K562 (cell line): ENCODE data around the gene DCAF7. TPM values are rescaled to one million over a fixed set of nuclear protein-coding genes. Genes with fewer than 3 reads are reported as not detected.

Experiments
- ATAC-seq: fragments of 200-7000 bp; cut with Tn5 transposase; 3 replicates; pipeline ENCODE4 v1.9.1; 2020; ENCODE audit warnings: moderate library complexity
- BruUV-seq: library from RNA; stranded (reverse); fragments of 400-500 nt; replicated peaks from 2 replicates; lab custom pipeline; 2021; lab: Mats Ljungman, UMichigan
- CTCF ChIA-PET: fragments of 300-600 bp; formaldehyde crosslinking; extraction: SDS; loops from one replicate; lab custom pipeline; 2021; ENCODE audit warnings: low intra/inter-chr PET ratio; lab: Yijun Ruan, JAX
- POLR2A ChIA-PET: fragments of 300-600, 350-650 bp; sonication (Branson Sonifier 250); formaldehyde crosslinking; extraction: SDS; loops from one replicate; lab custom pipeline; 2021; ENCODE audit warnings: antibody characterized with exemption, inconsistent platforms; lab: Yijun Ruan, JAX
- DNase-seq, 4 experiments: peaks; one replicate each; pipeline versions ENCODE4 v3.0.0 to v3.0.0-alpha.2; 2011 to 2018; ENCODE audit warnings: low spot score in 3 of 4, mixed read lengths in 3 of 4; ENCODE audit errors: extremely low read depth in 1 of 4
- FAIRE-seq: peaks from 2 replicates; lab custom pipeline; 2011; peaks lifted over from hg19 to GRCh38; lab: Jason Lieb, UNC
- H2AFZ ChIP-seq: 2 replicates; pipeline ENCODE4 v1.6.0; 2011; ENCODE audit warnings: low read depth, low read length, control low read depth, inconsistent platforms
- H3K27ac ChIP-seq: fragments of 200-600 bp; 3 replicates; pipeline ENCODE4 v1.8.0; 2011; ENCODE audit warnings: low read depth, mild to moderate bottlenecking, control low read depth, inconsistent platforms, low read length, moderate library complexity, mixed read lengths; ENCODE audit errors: extremely low read depth
- H3K27me3 ChIP-seq, 2 experiments: fragments of 300-600 bp in 1 of 2; 2 replicates in 1 of 2; 3 replicates in 1 of 2; pipeline versions ENCODE4 v1.6.0 to v1.8.0; 2011; ENCODE audit warnings: inconsistent platforms in 2 of 2, low read length in 2 of 2, mild to moderate bottlenecking in 1 of 2, mixed read lengths in 1 of 2, moderate library complexity in 1 of 2; ENCODE audit not compliant: control insufficient read depth in 2 of 2, insufficient read depth in 2 of 2
- H3K36me3 ChIP-seq: fragments of 300-600 bp; 3 replicates; pipeline ENCODE4 v1.8.0; 2011; ENCODE audit warnings: mild to moderate bottlenecking, low read length, inconsistent platforms; ENCODE audit not compliant: control insufficient read depth, insufficient read depth
- H3K4me1 ChIP-seq, 2 experiments: fragments of 200-600 bp in 1 of 2; replicated peaks in 1 of 2; 2 replicates in 1 of 2; 3 replicates in 1 of 2; pipeline versions ENCODE4 v1.5.1 to v1.8.0; 2011; ENCODE audit warnings: inconsistent platforms in 2 of 2, low read length in 2 of 2, mild to moderate bottlenecking in 1 of 2, mixed read lengths in 1 of 2, moderate library complexity in 1 of 2; ENCODE audit not compliant: control insufficient read depth in 2 of 2, insufficient read depth in 2 of 2
- H3K4me2 ChIP-seq: 2 replicates; pipeline ENCODE4 v1.6.1; 2011; ENCODE audit warnings: low read length, control low read depth, inconsistent platforms, mixed read lengths; ENCODE audit not compliant: insufficient read depth
- H3K4me3 ChIP-seq: fragments of 200-600 bp; sonication (generic), shearing (Covaris generic); 2 replicates; pipeline ENCODE4 v1.5.1; 2016; ENCODE audit warnings: control low read depth, inconsistent platforms
- H3K79me2 ChIP-seq: fragments of 200-600 bp; 3 replicates; pipeline ENCODE4 v1.8.0; 2011; ENCODE audit warnings: low read length, inconsistent platforms; ENCODE audit not compliant: control insufficient read depth, insufficient read depth
- H3K9ac ChIP-seq, 2 experiments: 2 replicates each; pipeline versions ENCODE4 v1.6.0 to v1.6.1; 2011; ENCODE audit warnings: low read depth in 2 of 2, low read length in 2 of 2, control low read depth in 1 of 2, inconsistent platforms in 1 of 2, mild to moderate bottlenecking in 1 of 2, mixed read lengths in 1 of 2; ENCODE audit not compliant: insufficient read depth in 1 of 2
- H3K9me1 ChIP-seq: one replicate; pipeline ENCODE4 v1.6.0; 2011; ENCODE audit warnings: inconsistent platforms, mild to moderate bottlenecking, low read length, moderate library complexity; ENCODE audit not compliant: control insufficient read depth, insufficient read depth
- H3K9me3 ChIP-seq: replicated peaks from 2 replicates; pipeline ENCODE4 v1.5.1; 2011; ENCODE audit warnings: low read depth, low read length, inconsistent platforms; ENCODE audit not compliant: control insufficient read depth, insufficient read depth
- H4K20me1 ChIP-seq: replicated peaks from 2 replicates; pipeline ENCODE4 v1.6.1; 2011; ENCODE audit warnings: low read length, inconsistent platforms, mixed read lengths; ENCODE audit not compliant: control insufficient read depth, insufficient read depth
- ATF7 ChIP-seq: fragments of 450-650 bp; IDR thresholded peaks from 2 replicates; pipeline ENCODE4 v1.7.1; 2014; ENCODE audit warnings: mild to moderate bottlenecking, moderate library complexity
- FOXP4 ChIP-seq: sonication (generic); formaldehyde crosslinking; IDR thresholded peaks from 2 replicates; pipeline ENCODE4 v1.8.0; 2022; ENCODE audit warnings: mild to moderate bottlenecking, missing genetic modification reagents, borderline replicate concordance
- LCOR ChIP-seq: sonication (generic); formaldehyde crosslinking; IDR thresholded peaks from 2 replicates; pipeline ENCODE4 v1.8.0; 2022; ENCODE audit warnings: mild to moderate bottlenecking, missing genetic modification reagents
- NR2C1 ChIP-seq, 2 experiments: fragments of 450-650 bp; IDR thresholded peaks; 2 replicates each; pipeline ENCODE4 v1.6.1; 2017; ENCODE audit warnings: mild to moderate bottlenecking in 2 of 2, antibody characterized with exemption in 1 of 2, inconsistent platforms in 1 of 2, missing compliant biosample characterization in 1 of 2, missing genetic modification characterization in 1 of 2
- RBFOX2 ChIP-seq: fragments of 200-400 bp; formaldehyde crosslinking; IDR thresholded peaks from 2 replicates; pipeline ENCODE4 v1.6.1; 2017; ENCODE audit warnings: low read depth, mild to moderate bottlenecking, low read length, moderate library complexity
- RBM17 ChIP-seq: fragments of 200-400 bp; formaldehyde crosslinking; IDR thresholded peaks from 2 replicates; pipeline ENCODE4 v1.6.1; 2017; ENCODE audit warnings: low read depth, mild to moderate bottlenecking, low read length, borderline replicate concordance
- RCOR1 ChIP-seq, 2 experiments: IDR thresholded peaks; 2 replicates each; pipeline ENCODE4 v1.6.1; 2012; ENCODE audit warnings: low read depth in 2 of 2, low read length in 2 of 2, borderline replicate concordance in 1 of 2, improper control_type of control experiment in 1 of 2
- SP1 ChIP-seq: sonication (generic); formaldehyde crosslinking; IDR thresholded peaks from 2 replicates; pipeline ENCODE4 v1.8.1; 2022; ENCODE audit warnings: mild to moderate bottlenecking, missing genetic modification reagents
- ZBED1 ChIP-seq: IDR thresholded peaks from 2 replicates; pipeline ENCODE4 v1.6.1; 2014
- ZBTB34 ChIP-seq: fragments of 250-450 bp; sonication (Bioruptor Pico); IDR thresholded peaks from 2 replicates; pipeline ENCODE4 v1.8.0; 2021; ENCODE audit warnings: mild to moderate bottlenecking, moderate library complexity
- ZNF431 ChIP-seq: sonication (generic); formaldehyde crosslinking; IDR thresholded peaks from 2 replicates; pipeline ENCODE4 v1.8.0; 2022; ENCODE audit warnings: mild to moderate bottlenecking, missing genetic modification reagents
- ZNF717 ChIP-seq: fragments of 250-450 bp; sonication (Bioruptor Pico); IDR thresholded peaks from 2 replicates; pipeline ENCODE4 v1.5.0; 2021
- ZSCAN29 ChIP-seq: fragments of 450-650 bp; IDR thresholded peaks from 2 replicates; pipeline ENCODE4 v1.6.1; 2017
- WGBS: fragments of 100-300 bp; shearing (Covaris generic); methylation state at CpG from one replicate; pipeline ENCODE4 v1.1.6; 2016; ENCODE audit warnings: low coverage, mixed read lengths; ENCODE audit not compliant: insufficient coverage; ENCODE audit errors: missing lambda C conversion rate; 5-methylcytosine and 5-hydroxymethylcytosine counted together
- in situ Hi-C: fragments of 300-500 bp; cut with MboI; formaldehyde crosslinking; loops from 4 replicates; pipeline ENCODE4 v1.15.0; 2018; ENCODE audit warnings: inconsistent platforms, mixed read lengths
- intact Hi-C: fragments of 100-400 bp; cut with micrococcal nuclease; formaldehyde crosslinking; loops from 2 replicates; pipeline ENCODE4 v1.14.2; 2022
- polyA plus RNA-seq, 8 experiments: library from polyadenylated mRNA; depleted of rRNA in 4 of 8; stranded (reverse) in 5 of 8; unstranded in 3 of 8; fragments of >200 nt; fragmentation: Nextera tagmentation in 2 of 8; fragmentation: Illumina TruSeq in 1 of 8; extraction: Ambion mirVana in 2 of 8; extraction: Trizol in 1 of 8; gene quantifications; 2 replicates each; pipeline versions ENCODE4 v1.2.1 to v1.2.3, GENCODE V29; 2011 to 2014; ENCODE audit warnings: inconsistent platforms in 1 of 8, missing spikeins in 1 of 8
- total RNA-seq, 7 experiments: library from RNA; depleted of rRNA in 6 of 7; stranded (reverse); fragments of >200 nt in 6 of 7; fragmentation: Illumina TruSeq in 2 of 7; extraction: Trizol in 2 of 7; gene quantifications; 2 replicates each; pipeline versions ENCODE4 v1.2.1 to v1.2.3, GENCODE V29; 2011 to 2021; ENCODE audit warnings: low replicate concordance in 1 of 7
- TF ChIP-seq, protein P1 (sequence below): fragments of 200-800 bp; sonication (Bioruptor generic); IDR thresholded peaks from 2 replicates; pipeline ENCODE4 v1.6.1; 2017; ENCODE audit warnings: missing genetic modification characterization, missing compliant biosample characterization

Gene DCAF7
- total and polyA plus RNA-seq, 9 of the 15 experiments (the other 6 are each of a cell fraction or from before 2014, with no cell fraction given), result 30.8 to 123 (median 40.2) TPM

- peaks cover 8 to 29% of the 10 kb centered on the region in 2 experiments; a peak in 3 of 5 replicates for H3K27me3 ChIP-seq
- peaks cover 0 to 5% of the 10 kb centered on the region in 2 experiments; a peak in 3 of 5 replicates for H3K4me1 ChIP-seq
- intact Hi-C loops (no loop called here), in situ Hi-C loops (no loop called here)
- no peak overlapping the region for H3K4me3 ChIP-seq
- no peaks in the 10 kb centered on the region for H3K9me3 ChIP-seq
- CTCF ChIA-PET, result no interaction called here
- BruUV-seq, result no TSS peak
- no peak for ATAC-seq
- H3K36me3 ChIP-seq, result no peaks in the 10 kb centered on the region
- no peak overlapping the region for H3K27ac ChIP-seq
- H3K9me1 ChIP-seq, result no peaks in the 10 kb centered on the region
- WGBS, result 0% methylated on average over 1 of the region's 1 CpG
- H3K9ac ChIP-seq, result no peak overlapping the region
- H3K4me2 ChIP-seq, result no peak overlapping the region
- POLR2A ChIA-PET, result interaction anchor here (0.6 to 1.1 kb wide), 3 partner anchors 16 to 245 kb away, joined by 3 to 4 read pairs (median 3); no protein-coding TSS in a partner anchor
- DNase-seq, result no peak
- peaks cover 16% of the 10 kb centered on the region for H4K20me1 ChIP-seq
- H3K79me2 ChIP-seq, result no peaks in the 10 kb centered on the region
- H2AFZ ChIP-seq, result no peak overlapping the region
- no peak for FAIRE-seq
- no peak for TF ChIP-seq ZSCAN29
- TF ChIP-seq, protein P1, sequence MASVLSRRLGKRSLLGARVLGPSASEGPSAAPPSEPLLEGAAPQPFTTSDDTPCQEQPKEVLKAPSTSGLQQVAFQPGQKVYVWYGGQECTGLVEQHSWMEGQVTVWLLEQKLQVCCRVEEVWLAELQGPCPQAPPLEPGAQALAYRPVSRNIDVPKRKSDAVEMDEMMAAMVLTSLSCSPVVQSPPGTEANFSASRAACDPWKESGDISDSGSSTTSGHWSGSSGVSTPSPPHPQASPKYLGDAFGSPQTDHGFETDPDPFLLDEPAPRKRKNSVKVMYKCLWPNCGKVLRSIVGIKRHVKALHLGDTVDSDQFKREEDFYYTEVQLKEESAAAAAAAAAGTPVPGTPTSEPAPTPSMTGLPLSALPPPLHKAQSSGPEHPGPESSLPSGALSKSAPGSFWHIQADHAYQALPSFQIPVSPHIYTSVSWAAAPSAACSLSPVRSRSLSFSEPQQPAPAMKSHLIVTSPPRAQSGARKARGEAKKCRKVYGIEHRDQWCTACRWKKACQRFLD (CRISPR knock-in tag), result no peak
- no peak for TF ChIP-seq ZBTB34 (CRISPR knock-in tag)
- TF ChIP-seq RCOR1 (IDR thresholded peaks at IDR 0.05; ENCODE audit: borderline replicate concordance in 1 of 2, low read depth in 2 of 2, low read length in 2 of 2), result no peak
- no peak for TF ChIP-seq NR2C1 (IDR thresholded peaks at IDR 0.05)
- no peak for TF ChIP-seq NR2C1 (tag; IDR thresholded peaks at IDR 0.05)
- TF ChIP-seq ZNF717 (CRISPR knock-in tag), result no peak
- no peak for TF ChIP-seq ZNF431
- no peak for TF ChIP-seq FOXP4 (CRISPR knock-in tag)
- TF ChIP-seq ATF7, result no peak
- no peak for TF ChIP-seq LCOR (CRISPR knock-in tag)
- no peak for TF ChIP-seq SP1 (CRISPR knock-in tag)
- TF ChIP-seq RBFOX2, result no peak
- no peak for TF ChIP-seq ZBED1
- TF ChIP-seq RBM17, result no peak
Observed at GRCh38 chr17:63519116-63519881, 31.0 kb upstream of the DCAF7 start.
